ENCODE results near the gene LAMB1.
"Not testable (repeated sequence)": the region's sequence is repeated elsewhere in the genome, so short reads cannot be mapped to it uniquely, and the experiment has no call there.

The LAMB1 gene

GRCh38 chr7:107940951-107941350, 62.0 kb downstream of the LAMB1 start:
- DNase-seq: no peak

- peak in 1 of 2 experiments; percentile 77 for DNase-seq
These were observed 63.1 kb downstream of the LAMB1 start for GRCh38 chr7:107939573-107940489.

- DNase-seq: peak in 1 of 2 experiments; percentile 46
These were observed 64.3 kb downstream of the LAMB1 start for GRCh38 chr7:107938456-107939250.

GRCh38 chr7:107937531-107937930, 65.4 kb downstream of the LAMB1 start:
- DNase-seq: no peak

GRCh38 chr7:107936312-107936711, 66.6 kb downstream of the LAMB1 start:
- DNase-seq: no peak

- DNase-seq: no peak
These were observed 67.8 kb downstream of the LAMB1 start for GRCh38 chr7:107934991-107935770.

- DNase-seq: no peak
These were observed 69.5 kb downstream of the LAMB1 start for GRCh38 chr7:107933386-107934013.

- no peak for DNase-seq
These were observed 70.2 kb downstream of the LAMB1 start for GRCh38 chr7:107932805-107933204.

- DNase-seq: no peak
These were observed 71.0 kb downstream of the LAMB1 start for GRCh38 chr7:107931740-107932515.

- no peak for DNase-seq
These were observed 76.5 kb downstream of the LAMB1 start for GRCh38 chr7:107926481-107926880.

GRCh38 chr7:107924841-107925504, 78.0 kb downstream of the LAMB1 start:
- DNase-seq: no peak

GRCh38 chr7:107922886-107923285, 80.1 kb downstream of the LAMB1 start:
- DNase-seq: no peak

- DNase-seq: not testable (repeated sequence)
These were observed 81.1 kb downstream of the LAMB1 start for GRCh38 chr7:107921826-107922225.

- DNase-seq: no peak
These were observed 82.8 kb downstream of the LAMB1 start for GRCh38 chr7:107920048-107920772.

- DNase-seq: no peak
These were observed 84.0 kb downstream of the LAMB1 start for GRCh38 chr7:107918948-107919347.

GRCh38 chr7:107917763-107918651, 85.0 kb downstream of the LAMB1 start:
- DNase-seq: peak in 1 of 2 experiments; percentile 62

- DNase-seq: no peak
These were observed 87.4 kb downstream of the LAMB1 start for GRCh38 chr7:107915541-107915940.

GRCh38 chr7:107914831-107915230, 88.1 kb downstream of the LAMB1 start:
- no peak for DNase-seq

GRCh38 chr7:107913851-107914250, 89.1 kb downstream of the LAMB1 start:
- no peak for DNase-seq

Measured in NCI-H446 (cell line).